Measurements from ENCODE around the gene HOXB7.

Gene HOXB7

GRCh38 chr17:48609033-48609432 is 1.8 kb downstream of the HOXB7 start:
- no peak for DNase-seq (ENCODE audit: low spot score)

GRCh38 chr17:48608494-48608834 is 2.4 kb downstream of the HOXB7 start:
- no peak for DNase-seq (ENCODE audit: low spot score)

GRCh38 chr17:48606892-48607614 is 3.8 kb downstream of the HOXB7 start:
- no peak for DNase-seq (ENCODE audit: low spot score)

- DNase-seq (ENCODE audit: low spot score), result no peak
Measured at GRCh38 chr17:48605991-48606891, 4.6 kb downstream of the HOXB7 start.

GRCh38 chr17:48605409-48605919 is 5.4 kb downstream of the HOXB7 start:
- no peak for DNase-seq (ENCODE audit: low spot score)

GRCh38 chr17:48604770-48605329 is 6.0 kb downstream of the HOXB7 start, which contains the start of gene HOXB6:
Gene HOXB6 (minus strand): TSS chr17:48604986. CDS start chr17:48598150, 6,836 bp downstream.
- no peak for DNase-seq (ENCODE audit: low spot score)

- DNase-seq (ENCODE audit: low spot score), result no peak
Measured at GRCh38 chr17:48603959-48604769, 6.7 kb downstream of the HOXB7 start.

- DNase-seq (ENCODE audit: low spot score), result no peak
Measured at GRCh38 chr17:48601539-48602425, 9.0 kb downstream of the HOXB7 start.

GRCh38 chr17:48601207-48601538 is 9.6 kb downstream of the HOXB7 start:
- DNase-seq (ENCODE audit: low spot score), result no peak

GRCh38 chr17:48600244-48601098 is 10.3 kb downstream of the HOXB7 start:
- DNase-seq (ENCODE audit: low spot score), result no peak

GRCh38 chr17:48599354-48599753 is 11.5 kb downstream of the HOXB7 start:
- DNase-seq (ENCODE audit: low spot score), result no peak

- DNase-seq (ENCODE audit: low spot score), result no peak
Measured at GRCh38 chr17:48598736-48599135, 12.1 kb downstream of the HOXB7 start.

GRCh38 chr17:48597778-48598631 is 12.8 kb downstream of the HOXB7 start:
- no peak for DNase-seq (ENCODE audit: low spot score)

GRCh38 chr17:48597528-48597777 is 13.4 kb downstream of the HOXB7 start:
- no peak for DNase-seq (ENCODE audit: low spot score)

- no peak for DNase-seq (ENCODE audit: low spot score)
Measured at GRCh38 chr17:48596735-48597527, 13.9 kb downstream of the HOXB7 start.

- no peak for DNase-seq (ENCODE audit: low spot score)
Measured at GRCh38 chr17:48596000-48596734, 14.7 kb downstream of the HOXB7 start.

GRCh38 chr17:48595278-48595999 is 15.4 kb downstream of the HOXB7 start:
- DNase-seq (ENCODE audit: low spot score), result no peak
